ENCODE measurements around the gene SLC5A11. TPM values are rescaled to one million over a fixed set of nuclear protein-coding genes. Genes with fewer than 3 reads are reported as not detected.

SLC5A11 gene
- total RNA-seq, 1 experiment from 2014 or later, result 0.22 TPM

- no peaks in the 10 kb centered on the region for H3K4me1 ChIP-seq (ENCODE audit: insufficient read depth, low read length)
- H3K9me3 ChIP-seq (ENCODE audit: control insufficient read depth, low read depth, low read length), result no peaks in the 10 kb centered on the region
- no peaks in the 10 kb centered on the region for H3K79me2 ChIP-seq (ENCODE audit: insufficient read depth, low read length)
- DNase-seq, result no peak
- H3K4me3 Mint-ChIP-seq, result no peak overlapping the region
- no peaks in the 10 kb centered on the region for H3K27me3 ChIP-seq (ENCODE audit: insufficient read depth, low read length)
- H3T11ph ChIP-seq (ENCODE audit: low read length), result no peak overlapping the region
- no peak overlapping the region for H3K4ac ChIP-seq (ENCODE audit: low read depth, low read length)
- H3K23ac ChIP-seq (ENCODE audit: insufficient read length, low read depth, low read length), result no peak overlapping the region
- no peaks in the 10 kb centered on the region for H3K9me3 Mint-ChIP-seq
- no peaks in the 10 kb centered on the region for H3K79me1 ChIP-seq (ENCODE audit: insufficient read depth, low read depth, low read length, poor library complexity, severe bottlenecking)
- no peak overlapping the region for H2BK12ac ChIP-seq (ENCODE audit: insufficient read length, low read depth, low read length)
- no peak overlapping the region for H3K27ac ChIP-seq (ENCODE audit: insufficient read length, low read depth, low read length)
- no peak overlapping the region for H3K9ac ChIP-seq (ENCODE audit: extremely low read depth, insufficient read length, low read length)
- H2AK5ac ChIP-seq (ENCODE audit: insufficient read length, low read length), result no peak overlapping the region
- H3K27ac Mint-ChIP-seq, result no peak overlapping the region
- H2BK20ac ChIP-seq (ENCODE audit: low read depth, low read length, poor library complexity, severe bottlenecking), result no peak overlapping the region
- H4K91ac ChIP-seq (ENCODE audit: insufficient read length, low read depth, low read length), result no peak overlapping the region
- WGBS (ENCODE audit: extremely low coverage, insufficient read length, low lambda C conversion rate), result no CpG with 5 or more reads among the region's 7 CpGs
- H2BK15ac ChIP-seq (ENCODE audit: low read depth, low read length), result no peak overlapping the region
- no peak overlapping the region for H3K18ac ChIP-seq (ENCODE audit: insufficient read length, low read depth, low read length)
- no peak overlapping the region for H2BK120ac ChIP-seq (ENCODE audit: low read depth, low read length, poor library complexity, severe bottlenecking)
- no peak overlapping the region for H3K56ac ChIP-seq (ENCODE audit: insufficient read length, low read depth, low read length)
- no peak overlapping the region for H4K8ac ChIP-seq (replicated peaks; ENCODE audit: insufficient read length, low read depth, low read length)
- H3K4me2 ChIP-seq (ENCODE audit: insufficient read depth, insufficient read length, low read length), result no peak overlapping the region
- no peaks in the 10 kb centered on the region for H4K20me1 ChIP-seq (ENCODE audit: control insufficient read depth, insufficient read depth, insufficient read length)
- H2BK5ac ChIP-seq (ENCODE audit: insufficient read length, low read length), result no peak overlapping the region
- no peak overlapping the region for H2AFZ ChIP-seq (ENCODE audit: low read length)
- no peak overlapping the region for H3K14ac ChIP-seq (ENCODE audit: insufficient read depth, low read length)
- no peaks in the 10 kb centered on the region for H3K4me1 Mint-ChIP-seq
- no peak overlapping the region for H4K5ac ChIP-seq (ENCODE audit: insufficient read length, low read depth, low read length)
- peaks cover 9 to 82% (median 63%) of the 10 kb centered on the region in 3 experiments for H3K36me3 Mint-ChIP-seq (ENCODE audit: insufficient read depth in 1 of 3, low read depth in 3 of 3)
- H3K27me3 Mint-ChIP-seq (ENCODE audit: low read depth), result no peaks in the 10 kb centered on the region
- no peak for TF ChIP-seq CTCF (conservative IDR thresholded peaks at IDR 0.05)
- no peaks in the 10 kb centered on the region for H3K23me2 ChIP-seq (ENCODE audit: insufficient read length, low read depth, low read length, poor library complexity, severe bottlenecking)
These were observed 97.7 kb downstream of the SLC5A11 start for GRCh38 chr16:24943471-24943870.

Measured in H9 (cell line).